Skin of body (tissue), 2 donors: ENCODE measurements around the gene NDUFC2. TPM values are rescaled to one million over a fixed set of nuclear protein-coding genes. Genes with fewer than 3 reads are reported as not detected.
"Not testable (repeated sequence)": the region's sequence is repeated elsewhere in the genome, so short reads cannot be mapped to it uniquely, and the experiment has no call there.

Source experiments
- DNase-seq: peaks from one replicate; lab custom pipeline; 2025; lab: John Stamatoyannopoulos, UW
- total RNA-seq: library from RNA; depleted of rRNA; stranded (reverse); fragments of >200 nt; gene quantifications from one replicate; pipeline ENCODE4 v1.2.3, GENCODE V29; 2014

Gene NDUFC2
- total RNA-seq, 1 donor from 2014 or later: 52.7 TPM

DNA sequence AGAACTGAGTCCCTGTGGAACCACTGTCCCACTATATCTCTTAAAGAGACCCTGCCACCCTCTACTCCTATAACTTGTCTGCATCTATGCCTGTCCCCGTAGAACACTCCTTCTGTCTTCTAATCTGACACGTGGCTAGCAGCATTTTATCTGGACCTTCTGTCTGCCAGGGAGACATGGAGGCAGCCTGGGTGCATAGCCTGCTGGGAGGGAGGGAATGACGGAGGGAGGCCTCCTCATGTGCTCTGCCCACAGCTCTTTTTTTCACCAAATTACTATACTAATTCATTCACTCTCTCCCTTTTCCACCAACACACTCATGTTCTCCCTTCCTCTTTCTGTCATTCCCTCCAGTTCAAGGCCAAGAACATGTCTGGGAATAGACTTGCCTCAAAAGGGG is 23.6 kb downstream of the NDUFC2 start:
- DNase-seq: no peak

DNA sequence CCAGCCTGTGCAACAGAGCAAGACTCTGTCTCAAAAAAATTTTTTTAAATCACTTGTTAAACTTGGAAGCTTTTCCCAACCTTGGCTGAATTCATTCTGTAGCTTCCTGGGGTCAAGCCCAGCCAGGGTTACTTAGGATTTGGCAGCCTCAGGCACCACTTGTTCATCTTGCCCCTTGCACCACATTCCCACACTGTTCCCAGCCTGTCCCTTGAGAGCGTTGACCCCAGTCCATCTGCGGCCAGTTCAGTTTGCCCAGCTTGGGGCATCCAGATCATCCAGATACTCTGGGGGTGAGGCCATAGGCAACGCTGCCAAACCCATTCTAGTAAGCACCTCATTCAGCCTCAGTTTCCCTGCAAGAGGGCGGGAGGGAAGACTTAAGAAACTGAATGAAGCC is 24.7 kb downstream of the NDUFC2 start:
- DNase-seq: no peak

DNA sequence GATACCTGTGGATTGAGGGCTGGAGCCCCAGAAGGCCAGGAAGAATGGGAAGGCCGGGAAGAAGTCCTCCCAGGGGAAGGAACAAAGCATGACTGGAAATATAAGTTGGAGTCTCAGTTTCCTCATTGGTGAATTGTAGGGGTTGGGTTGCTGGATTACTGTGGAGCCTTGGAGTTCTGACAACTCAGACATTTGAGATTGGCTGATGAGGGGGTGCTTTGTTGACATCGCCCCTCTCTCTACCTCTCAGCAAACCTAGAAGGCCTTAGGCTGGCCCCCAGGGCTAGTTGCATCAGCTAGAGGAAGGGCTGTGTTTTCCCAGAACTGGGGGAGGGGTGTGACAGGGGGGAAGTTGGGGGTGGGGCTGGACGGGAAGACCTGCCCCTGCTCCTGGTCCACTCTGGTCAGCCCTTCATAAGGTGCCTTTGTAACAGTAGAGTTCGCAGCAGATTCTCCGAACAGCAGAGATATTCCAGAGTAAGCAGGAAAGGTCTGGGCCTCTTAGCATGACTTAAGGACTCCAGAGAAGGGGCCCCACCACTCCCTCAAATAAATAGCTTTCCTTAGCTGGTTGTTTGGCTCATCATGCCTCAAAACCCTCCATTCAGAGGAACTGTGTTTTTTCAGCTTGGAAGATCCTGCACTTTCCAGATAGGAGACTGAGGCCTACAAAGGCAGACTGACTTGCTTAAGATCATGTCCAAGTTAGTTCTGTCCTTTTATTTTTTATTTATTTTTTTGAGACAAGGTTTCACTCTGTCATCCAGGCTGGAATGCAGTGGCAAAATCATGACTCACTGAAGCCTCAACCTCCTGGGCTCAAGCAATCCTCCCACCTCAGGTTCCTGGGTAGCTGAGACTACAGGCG is 28.5 kb downstream of the NDUFC2 start:
- no peak for DNase-seq

DNA sequence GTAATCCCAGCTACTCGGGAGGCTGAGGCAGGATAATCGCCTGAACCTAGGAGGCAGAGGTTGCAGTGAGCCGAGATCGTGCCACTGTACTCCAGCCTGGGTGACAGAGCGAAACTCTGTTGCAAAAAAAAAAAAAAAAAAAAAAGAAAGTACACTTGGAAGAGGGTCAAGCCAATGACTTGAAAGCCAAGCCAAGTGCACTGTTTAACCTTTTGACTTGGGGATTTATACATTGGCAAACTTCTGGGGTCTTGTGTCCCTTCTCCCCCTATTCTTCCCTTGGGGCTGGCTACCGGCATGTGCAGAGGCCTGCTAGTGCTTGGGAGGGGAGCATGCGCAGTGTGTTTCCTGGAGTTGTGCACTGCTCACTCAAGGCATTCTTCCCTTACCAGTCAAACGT is 30.3 kb downstream of the NDUFC2 start:
- no peak for DNase-seq

DNA sequence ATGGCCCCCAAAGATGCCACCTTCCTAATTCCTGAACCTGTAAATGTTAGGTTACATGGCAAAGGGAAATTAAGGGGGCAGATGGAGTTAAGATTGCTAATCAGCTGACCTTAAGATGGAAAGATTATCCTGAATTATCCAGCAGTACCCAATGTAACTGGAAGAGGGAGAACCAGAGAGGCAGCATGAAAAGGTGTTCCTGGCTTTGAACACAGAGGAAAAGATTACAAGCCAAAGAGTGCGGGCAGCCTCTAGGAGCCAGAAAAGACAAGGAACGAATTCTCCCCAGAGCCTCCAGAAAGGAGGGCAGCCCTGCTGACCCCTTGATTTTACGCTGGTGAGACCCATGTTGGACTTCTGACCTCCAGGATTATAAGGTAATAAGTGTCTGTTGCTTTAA is 31.1 kb downstream of the NDUFC2 start:
- DNase-seq: no peak

DNA sequence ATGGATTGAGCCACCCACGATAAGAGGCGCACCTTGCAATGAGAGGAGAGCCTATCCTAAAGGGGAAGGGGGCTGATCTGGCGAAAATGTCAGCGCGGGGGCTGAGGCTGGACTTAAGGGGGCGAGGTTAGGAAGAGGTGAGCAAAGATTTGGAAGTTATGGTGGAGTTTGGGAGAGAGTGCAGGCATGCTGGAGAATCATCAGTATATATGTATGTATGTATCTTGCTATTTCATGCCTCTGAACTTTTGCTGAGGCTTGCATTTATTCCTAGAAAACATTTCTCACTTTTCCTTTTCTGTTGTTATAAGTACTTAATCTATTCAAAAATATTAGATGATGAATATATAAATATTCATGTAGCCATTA is 33.2 kb downstream of the NDUFC2 start:
- no peak for DNase-seq

DNA sequence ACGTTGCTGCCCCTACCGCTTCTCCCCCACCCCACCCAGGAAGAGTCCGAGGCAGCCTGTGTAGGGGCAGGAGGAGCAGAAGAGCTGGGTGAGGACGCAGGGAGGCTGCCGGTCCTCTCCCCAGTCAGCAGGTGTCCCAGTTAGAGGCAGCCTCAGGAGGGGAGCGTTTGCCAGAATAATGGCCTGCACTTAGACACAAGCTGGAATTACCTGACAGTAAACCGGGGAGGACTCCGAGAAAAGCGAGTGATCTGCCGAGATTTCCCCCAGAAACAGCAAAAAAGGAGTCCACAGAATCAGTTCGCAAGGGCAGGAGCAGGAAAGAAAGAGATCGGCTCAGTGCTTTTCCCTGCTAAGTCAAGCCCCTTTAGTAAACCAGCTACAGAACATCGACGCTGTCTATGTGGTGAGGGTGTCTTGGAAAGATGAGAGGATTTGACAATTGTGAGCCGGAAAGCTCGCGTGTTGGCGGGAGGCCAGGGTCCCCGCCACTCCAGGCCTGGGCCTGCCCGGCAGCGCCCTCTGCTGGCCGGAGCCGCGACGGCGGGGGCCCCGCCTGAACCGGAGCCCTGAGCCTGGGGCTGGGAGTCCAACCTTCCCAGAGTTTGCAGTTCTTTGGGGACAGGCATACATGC is 33.7 kb downstream of the NDUFC2 start:
- peak; percentile 83 for DNase-seq

DNA sequence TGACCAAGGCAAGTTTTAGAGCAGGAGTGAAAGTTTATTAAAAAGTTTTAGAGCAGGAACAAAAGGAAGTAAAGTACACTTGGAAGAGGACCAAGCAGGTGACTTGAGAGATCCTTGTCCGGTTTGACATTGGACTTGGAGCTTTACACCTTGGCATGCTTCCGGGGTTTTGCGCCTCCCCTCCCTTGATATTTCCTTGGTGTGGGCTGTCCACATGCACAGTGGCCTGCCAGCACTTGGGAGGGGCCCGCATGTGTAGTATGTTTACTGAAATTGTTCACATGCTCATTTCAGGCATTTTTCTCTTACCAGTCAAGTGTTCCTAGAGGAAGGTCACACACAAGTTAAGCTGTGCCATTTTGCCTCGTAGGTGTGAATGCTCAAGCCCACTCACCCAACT is 35.0 kb downstream of the NDUFC2 start:
- no peak for DNase-seq

DNA sequence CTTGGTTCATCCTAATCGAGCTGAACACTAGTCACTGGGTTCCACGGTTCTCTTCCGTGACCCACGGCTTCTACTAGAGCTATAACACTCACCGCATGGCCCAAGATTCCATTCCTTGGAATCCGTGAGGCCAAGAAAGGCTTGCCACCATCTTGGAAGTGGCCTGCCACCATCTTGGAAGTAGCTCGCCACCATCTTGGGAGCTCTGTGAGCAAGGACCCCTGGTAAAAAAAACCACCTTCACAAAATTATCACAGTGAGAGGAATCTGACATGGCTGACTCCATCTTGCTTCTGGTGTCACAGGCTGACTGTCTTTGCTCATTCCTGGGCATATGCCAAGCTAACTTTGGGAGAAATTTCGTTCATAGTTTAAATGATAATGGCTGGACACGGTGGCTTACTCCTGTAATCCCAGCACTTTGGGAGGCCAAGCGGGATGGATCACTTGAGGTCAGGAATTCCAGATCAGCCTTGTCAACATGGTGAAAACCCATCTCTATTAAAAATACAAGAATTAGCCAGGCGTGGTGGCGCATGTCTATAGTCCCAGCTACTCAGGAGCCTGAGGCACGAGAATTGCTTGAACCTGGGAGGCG is 37.7 kb downstream of the NDUFC2 start:
- no peak for DNase-seq

DNA sequence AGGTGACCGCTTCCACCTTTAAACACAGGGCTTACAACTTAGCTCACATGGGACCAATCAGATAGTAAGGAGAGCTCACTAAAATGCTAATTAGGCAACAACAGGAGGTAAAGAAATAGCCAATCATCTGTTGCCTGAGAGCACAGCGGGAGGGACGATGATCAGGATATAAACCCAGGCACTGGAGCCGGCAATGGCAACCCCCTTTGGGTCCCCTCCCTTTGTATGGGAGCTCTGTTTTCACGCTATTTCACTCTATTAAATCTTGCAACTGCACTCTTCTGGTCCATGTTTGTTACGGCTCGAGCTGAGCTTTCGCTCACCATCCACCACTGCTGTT is 38.3 kb downstream of the NDUFC2 start:
- not testable (repeated sequence) for DNase-seq

DNA sequence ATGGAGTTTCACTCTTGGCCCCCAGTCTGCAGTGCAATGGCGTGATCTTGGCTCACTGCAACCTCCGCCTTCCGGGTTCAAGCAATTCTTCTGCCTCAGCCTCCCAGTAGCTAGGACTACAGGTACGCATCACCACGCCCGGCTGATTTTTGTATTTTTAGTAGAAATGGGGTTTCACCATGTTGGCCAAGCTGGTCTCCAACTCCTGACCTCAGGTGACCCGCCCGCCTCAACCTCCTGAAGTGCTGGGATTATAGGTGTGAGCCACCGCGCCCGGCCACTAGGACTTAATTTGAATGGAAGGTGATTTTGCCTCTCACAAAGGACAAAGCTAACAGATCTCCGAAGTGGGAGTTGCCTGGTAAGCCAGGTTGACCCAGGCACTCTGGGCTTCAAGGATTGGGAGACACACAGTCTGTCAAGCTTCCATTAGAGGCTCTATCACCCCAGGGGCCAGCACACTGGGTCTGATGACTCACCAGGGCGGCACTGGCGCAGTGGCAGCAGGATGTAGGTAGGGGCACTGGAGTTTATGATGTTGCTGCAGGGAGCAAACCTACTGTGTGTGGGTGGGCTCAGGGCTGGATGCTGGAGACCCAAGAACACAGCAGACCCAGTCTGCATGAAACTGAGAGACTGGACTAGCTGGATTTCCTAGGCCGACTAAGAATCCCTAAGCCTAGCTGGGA is 38.8 kb downstream of the NDUFC2 start:
- DNase-seq: no peak

DNA sequence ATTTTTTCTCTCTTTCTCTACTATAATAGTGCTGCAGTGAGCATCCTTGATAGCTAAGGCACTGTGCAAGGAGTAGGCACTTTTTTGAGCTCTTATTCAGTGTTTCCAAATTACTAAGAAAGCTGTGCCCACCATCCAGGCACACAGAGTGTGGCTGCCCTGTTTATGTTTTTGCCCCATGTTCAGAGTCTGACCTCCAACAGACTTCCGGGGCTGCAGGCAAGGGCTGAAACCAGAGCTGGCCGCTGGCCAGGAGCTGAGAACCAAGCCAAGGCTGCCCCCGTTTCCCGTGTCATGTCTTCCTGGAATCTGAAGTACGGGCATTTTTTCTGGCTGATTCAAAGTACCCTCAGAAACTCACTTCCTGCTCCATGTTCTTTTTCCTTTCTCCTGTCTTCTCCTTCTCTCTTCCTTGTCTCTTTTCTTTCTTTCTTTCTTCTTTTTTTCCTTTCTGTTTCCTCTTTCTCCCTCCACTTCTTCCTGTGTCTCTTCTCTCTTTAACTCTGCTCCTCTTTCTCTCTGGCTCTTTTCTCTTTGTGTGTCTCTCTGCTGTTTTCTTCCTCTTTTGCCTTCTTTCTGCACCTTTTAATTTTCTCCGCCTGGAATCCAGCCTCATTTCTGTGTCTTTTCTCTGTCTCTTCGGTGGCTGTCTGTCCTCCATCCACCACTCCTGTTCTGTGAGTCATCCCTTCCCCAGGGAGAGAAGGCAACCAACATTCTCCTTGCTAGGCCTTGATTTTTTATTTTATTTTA is 39.6 kb downstream of the NDUFC2 start:
- peak; percentile 28 for DNase-seq

DNA sequence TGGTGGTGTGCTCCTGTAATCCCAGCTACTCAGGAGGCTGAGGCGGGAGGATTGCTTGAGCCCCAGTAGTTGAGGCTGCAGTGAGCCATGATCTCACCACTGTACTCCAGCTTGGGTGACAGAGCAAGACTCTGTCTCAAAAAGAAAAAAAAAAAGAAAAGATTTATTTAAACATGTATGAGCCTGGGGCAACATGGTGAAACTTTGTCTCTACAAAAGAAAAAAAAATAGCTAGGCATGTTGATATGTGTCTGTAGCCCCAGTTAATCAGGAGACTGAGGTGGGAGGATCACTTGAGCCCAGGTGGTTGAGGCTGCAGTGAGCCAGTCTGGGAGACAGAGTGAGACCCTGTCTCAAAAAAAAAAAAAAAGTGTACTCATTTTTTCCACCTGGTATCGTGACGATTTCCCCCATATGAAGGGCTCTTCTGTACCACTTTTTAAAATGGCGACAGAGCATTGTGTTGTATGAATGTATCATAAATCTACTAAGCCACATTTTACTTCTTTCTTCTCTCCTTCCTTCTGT is 40.2 kb downstream of the NDUFC2 start:
- DNase-seq: no peak

DNA sequence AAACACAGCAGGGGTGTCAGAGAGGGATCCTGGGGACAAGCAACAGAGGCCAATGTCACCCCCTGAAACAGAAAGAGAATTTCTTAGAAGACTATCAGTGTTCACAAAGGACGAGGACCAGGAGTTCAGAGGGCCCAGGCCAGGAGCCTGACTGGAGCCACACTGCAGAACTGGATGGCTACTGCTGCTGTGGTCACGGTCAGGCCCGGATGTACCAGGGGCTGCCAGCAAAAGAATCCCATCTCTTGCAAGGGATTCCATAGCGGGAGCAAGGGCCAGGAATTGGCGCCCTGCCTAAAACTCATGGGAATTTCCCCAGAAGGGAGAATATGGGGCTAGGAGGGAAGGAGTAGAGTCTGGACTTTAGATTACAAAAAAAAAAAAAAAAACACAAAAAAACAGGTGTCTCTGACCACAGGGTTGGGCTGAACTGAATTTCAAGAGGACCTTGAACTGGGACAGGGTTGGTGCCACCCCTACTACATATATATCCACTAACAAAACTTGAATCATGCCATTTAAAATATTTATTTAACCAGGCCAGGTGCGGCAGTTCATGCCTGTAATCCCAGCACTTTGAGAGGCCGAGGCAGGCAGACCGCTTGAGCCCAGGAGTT is 40.9 kb downstream of the NDUFC2 start:
- DNase-seq: no peak

DNA sequence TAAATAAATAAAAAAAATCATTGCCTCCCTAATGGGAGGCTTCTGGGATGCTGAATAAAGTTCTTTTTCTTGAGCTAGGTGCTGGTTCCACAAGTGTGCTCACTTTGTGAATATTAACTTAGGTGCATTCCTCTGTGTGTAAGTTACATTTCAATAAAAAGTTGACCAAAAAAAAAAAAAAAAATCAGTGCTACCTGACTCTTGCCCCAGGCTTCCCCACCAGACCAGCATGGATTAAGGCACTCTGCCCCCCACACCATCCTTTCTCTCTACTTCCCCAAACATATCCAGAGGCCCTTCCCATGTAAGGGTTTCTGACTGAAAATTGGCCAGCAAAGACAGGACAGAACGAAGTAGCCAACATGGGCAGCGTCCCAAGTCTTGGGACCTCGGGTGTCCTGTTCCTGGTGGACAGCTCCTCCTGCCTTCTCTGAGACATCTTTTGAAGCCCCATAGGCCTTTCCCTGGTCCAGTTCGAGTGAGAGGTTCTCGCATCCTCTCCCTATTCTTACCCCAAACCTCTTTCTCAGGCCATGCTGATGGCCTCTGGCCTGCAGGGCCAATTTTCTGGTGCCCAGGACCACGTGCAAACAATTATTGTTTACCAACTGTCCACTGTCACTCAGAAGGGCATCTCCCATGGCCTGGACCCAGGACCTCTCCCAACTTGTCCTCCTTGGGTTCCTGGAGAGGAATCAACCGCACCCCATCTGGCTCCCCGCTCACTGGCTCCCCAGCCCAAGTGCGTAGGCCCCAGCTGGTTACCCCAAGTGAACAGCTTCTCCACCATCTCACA is 41.6 kb downstream of the NDUFC2 start:
- no peak for DNase-seq

DNA sequence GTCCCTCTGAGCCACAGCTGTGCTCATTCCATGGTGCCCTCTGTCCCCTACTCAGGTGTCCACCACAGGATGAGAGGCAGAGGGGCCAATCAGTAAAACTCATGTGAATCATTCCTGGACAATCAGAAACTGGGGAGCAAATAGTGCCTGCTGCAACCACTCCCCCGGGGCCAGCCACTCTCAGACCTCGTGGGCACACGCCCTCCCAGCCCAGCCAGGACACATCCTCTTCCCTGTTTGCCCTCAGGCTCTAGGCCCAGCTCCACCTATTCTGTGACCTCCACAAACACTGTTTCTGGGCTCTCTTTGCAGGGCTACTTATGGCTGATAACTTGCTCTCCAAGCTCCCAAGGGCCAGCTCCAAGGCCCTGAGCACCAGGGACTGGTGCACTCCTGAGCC is 42.6 kb downstream of the NDUFC2 start:
- no peak for DNase-seq

DNA sequence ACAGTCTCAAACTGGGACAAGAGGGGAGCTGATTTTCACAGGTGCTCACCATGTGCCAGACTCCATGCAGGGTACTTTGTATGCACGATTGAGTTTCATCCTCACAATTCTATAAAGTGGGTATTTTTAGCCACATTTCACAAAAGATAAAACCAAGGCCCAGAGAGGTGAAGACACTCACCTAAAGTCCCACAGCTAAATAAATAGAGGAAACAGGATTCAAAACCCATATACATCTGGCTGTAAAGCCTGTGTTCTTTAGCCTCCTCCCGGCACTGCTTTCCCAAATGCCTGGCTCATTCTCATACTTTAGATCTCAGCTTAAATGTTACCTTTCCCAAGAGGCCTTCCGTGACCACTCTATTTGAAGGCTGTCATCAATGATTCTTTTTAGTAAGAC is 43.3 kb downstream of the NDUFC2 start:
- no peak for DNase-seq

DNA sequence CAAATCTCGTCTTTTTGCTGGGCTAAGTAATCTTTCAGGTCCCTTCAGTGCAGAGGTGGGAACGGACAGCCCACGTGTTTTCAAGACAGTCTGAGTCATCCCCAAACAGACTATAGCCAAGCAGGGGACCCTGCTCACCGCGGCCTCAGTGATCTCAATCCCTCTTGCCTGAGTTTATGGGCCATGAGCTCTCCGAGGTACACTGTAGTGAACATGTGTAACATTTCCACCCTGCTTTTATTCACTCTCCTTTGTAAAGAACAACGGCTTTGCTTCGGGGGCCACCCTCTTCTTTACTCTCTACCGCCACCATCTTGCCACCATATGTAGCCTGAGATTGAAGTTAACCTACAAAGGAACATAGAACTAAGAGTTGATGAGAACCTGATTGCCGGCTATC is 45.0 kb downstream of the NDUFC2 start:
- no peak for DNase-seq

DNA sequence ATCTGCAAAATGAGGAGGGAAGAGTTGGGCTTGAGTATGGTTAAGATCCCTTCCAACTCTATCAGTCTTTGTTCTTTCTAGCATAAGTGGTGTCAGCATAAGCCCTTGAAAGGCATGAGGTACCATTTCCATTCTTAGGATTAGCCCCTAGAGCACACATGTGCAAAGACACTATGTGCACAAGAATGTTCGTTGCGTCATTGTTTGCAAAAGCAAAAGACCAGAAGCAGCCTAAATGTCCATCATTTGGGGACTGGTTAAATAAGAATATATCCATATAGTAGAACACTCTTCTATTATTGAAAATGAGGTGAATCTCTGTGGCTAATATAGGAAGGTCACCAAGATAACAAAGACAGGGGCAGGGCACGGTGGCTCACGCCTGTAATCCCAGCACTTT is 46.6 kb downstream of the NDUFC2 start:
- no peak for DNase-seq

DNA sequence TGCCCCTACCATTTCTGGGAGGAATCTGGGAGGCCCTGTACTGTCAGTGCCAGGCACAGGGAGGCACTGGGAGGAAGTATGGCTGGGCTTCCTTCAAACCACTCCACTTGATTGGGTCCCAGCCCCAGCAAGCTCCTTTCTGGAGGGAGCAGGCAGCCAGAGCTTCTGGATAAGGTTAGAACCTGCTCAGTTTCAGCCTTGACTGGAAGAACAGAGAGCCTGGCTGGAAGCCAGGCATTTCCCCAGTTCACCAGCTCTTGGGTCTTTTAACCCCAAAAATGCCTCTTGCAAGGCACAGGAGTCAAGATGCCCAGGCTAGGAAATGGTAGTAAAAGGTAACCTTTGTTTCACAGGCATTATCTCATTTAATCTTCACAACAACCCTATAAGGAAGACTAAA is 47.6 kb downstream of the NDUFC2 start:
- no peak for DNase-seq
